ENCODE measurements around the gene EGFL6.
"Not testable (repeated sequence)": the region's sequence is repeated elsewhere in the genome, so short reads cannot be mapped to it uniquely, and the experiment has no call there.

The EGFL6 gene

GRCh38 chrX:13676885-13677284 lies 107.5 kb downstream of the EGFL6 start:
- in situ Hi-C loops (cut with HindIII; ENCODE audit: low pct_ligation_motif_present, low sequenced_read_pairs): no loop called here
- DNase-seq: no peak
- TF ChIP-seq, protein P1, sequence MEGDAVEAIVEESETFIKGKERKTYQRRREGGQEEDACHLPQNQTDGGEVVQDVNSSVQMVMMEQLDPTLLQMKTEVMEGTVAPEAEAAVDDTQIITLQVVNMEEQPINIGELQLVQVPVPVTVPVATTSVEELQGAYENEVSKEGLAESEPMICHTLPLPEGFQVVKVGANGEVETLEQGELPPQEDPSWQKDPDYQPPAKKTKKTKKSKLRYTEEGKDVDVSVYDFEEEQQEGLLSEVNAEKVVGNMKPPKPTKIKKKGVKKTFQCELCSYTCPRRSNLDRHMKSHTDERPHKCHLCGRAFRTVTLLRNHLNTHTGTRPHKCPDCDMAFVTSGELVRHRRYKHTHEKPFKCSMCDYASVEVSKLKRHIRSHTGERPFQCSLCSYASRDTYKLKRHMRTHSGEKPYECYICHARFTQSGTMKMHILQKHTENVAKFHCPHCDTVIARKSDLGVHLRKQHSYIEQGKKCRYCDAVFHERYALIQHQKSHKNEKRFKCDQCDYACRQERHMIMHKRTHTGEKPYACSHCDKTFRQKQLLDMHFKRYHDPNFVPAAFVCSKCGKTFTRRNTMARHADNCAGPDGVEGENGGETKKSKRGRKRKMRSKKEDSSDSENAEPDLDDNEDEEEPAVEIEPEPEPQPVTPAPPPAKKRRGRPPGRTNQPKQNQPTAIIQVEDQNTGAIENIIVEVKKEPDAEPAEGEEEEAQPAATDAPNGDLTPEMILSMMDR (IDR thresholded peaks at IDR 0.05; ENCODE audit: low read depth, low read length, missing control alignments): no peak
- no peak overlapping the region for H3K27ac ChIP-seq
- no peak overlapping the region for H3K4me3 ChIP-seq (ENCODE audit: low read depth, low read length)
- no peaks in the 10 kb centered on the region for H3K36me3 ChIP-seq (replicated peaks)
- no peaks in the 10 kb centered on the region for H3K27me3 ChIP-seq (replicated peaks)

GRCh38 chrX:13679700-13680099 lies 110.3 kb downstream of the EGFL6 start:
- H3K27ac ChIP-seq; in situ Hi-C loops (cut with HindIII; ENCODE audit: low pct_ligation_motif_present, low sequenced_read_pairs); H3K36me3 ChIP-seq (replicated peaks); H3K27me3 ChIP-seq (replicated peaks); H3K4me3 ChIP-seq (ENCODE audit: low read depth, low read length); DNase-seq: not testable (repeated sequence)

GRCh38 chrX:13681595-13681994 lies 112.2 kb downstream of the EGFL6 start:
- in situ Hi-C loops (cut with HindIII; ENCODE audit: low pct_ligation_motif_present, low sequenced_read_pairs): no loop called here
- Histone ChIP-seq H3K36me3 (replicated peaks) (no peaks in the 10 kb centered on the region), H3K27me3 (replicated peaks) (peaks cover 3% of the 10 kb centered on the region), H3K4me3 (ENCODE audit: low read depth, low read length) (no peak overlapping the region), H3K27ac (no peak overlapping the region)
- no peak for DNase-seq
- TF ChIP-seq, protein P1 (IDR thresholded peaks at IDR 0.05; ENCODE audit: low read depth, low read length, missing control alignments): no peak
